ENCODE data around the gene NGRN. TPM values are rescaled to one million over a fixed set of nuclear protein-coding genes. Genes with fewer than 3 reads are reported as not detected.
"Not testable (repeated sequence)": the region's sequence is repeated elsewhere in the genome, so short reads cannot be mapped to it uniquely, and the experiment has no call there.

NGRN gene
- total RNA-seq, 6 experiments from 2014 or later: 24.0 to 29.5 (median 26.4) TPM

GRCh38 chr15:90297021-90297420, 31.5 kb downstream of the NGRN start:
- Histone ChIP-seq H3K9me3 (no peaks in the 10 kb centered on the region), H3K27me3 (no peaks in the 10 kb centered on the region), H3K4me3 (no peak overlapping the region), H3K4me1 (peaks cover 0 to 3% (median 0%) of the 10 kb centered on the region in 4 donors), H3K27ac (no peak overlapping the region), H3K36me3 (no peaks in the 10 kb centered on the region)
- TF ChIP-seq POLR2A (IDR thresholded peaks at IDR 0.05): no peak
- no peak for TF ChIP-seq CTCF (IDR thresholded peaks at IDR 0.05)
- DNase-seq (no peak), ATAC-seq (no peak)
- intact Hi-C loops (cut with DNase I): no loop called here
- WGBS (ENCODE audit: insufficient coverage, low coverage, low lambda C conversion rate, missing lambda C conversion rate): 51% methylated on average over 4 of the region's 4 CpGs

DNA sequence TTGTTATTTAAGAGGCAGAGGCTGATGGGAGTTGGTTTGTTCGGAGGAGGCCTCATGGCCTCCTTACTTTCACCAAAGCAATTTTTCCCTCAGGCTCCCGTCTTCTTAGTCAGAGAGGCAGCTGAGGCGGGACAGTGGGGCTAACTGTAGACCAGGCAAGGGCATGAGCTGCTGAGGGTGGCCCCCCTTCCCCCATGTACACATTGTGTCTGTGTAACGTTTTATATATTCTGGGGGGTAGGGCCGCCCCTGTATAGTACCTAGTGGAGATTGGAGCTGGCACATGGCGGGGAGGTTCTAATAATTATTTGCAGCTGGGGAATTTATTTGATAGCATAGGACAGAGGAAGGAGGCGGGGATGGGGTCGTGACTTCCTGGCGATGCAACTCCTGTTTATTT, 35.1 kb downstream of the NGRN start:
- WGBS (ENCODE audit: insufficient coverage, low coverage, low lambda C conversion rate, missing lambda C conversion rate): 68% methylated on average over 9 of the region's 9 CpGs
- intact Hi-C loops (cut with DNase I): no loop called here
- no peaks in the 10 kb centered on the region for H3K36me3 ChIP-seq
- no peak for ATAC-seq
- H3K4me1 ChIP-seq: no peaks in the 10 kb centered on the region
- H3K9me3 ChIP-seq: no peaks in the 10 kb centered on the region
- H3K4me3 ChIP-seq: no peak overlapping the region
- no peaks in the 10 kb centered on the region for H3K27me3 ChIP-seq
- no peak for DNase-seq
- no peak overlapping the region for H3K27ac ChIP-seq
- TF ChIP-seq POLR2A (IDR thresholded peaks at IDR 0.05): no peak
- no peak for TF ChIP-seq CTCF (IDR thresholded peaks at IDR 0.05)

- 36% methylated on average over 11 of the region's 21 CpGs for WGBS (ENCODE audit: insufficient coverage, low coverage, low lambda C conversion rate, missing lambda C conversion rate)
- DNase-seq (peak; percentile 53 to 65 (median 63)), ATAC-seq (peak; percentile 38 to 58 (median 54))
- Histone ChIP-seq H3K36me3 (no peaks in the 10 kb centered on the region), H3K4me3 (no peak overlapping the region), H3K9me3 (no peaks in the 10 kb centered on the region), H3K4me1 (no peaks in the 10 kb centered on the region), H3K27me3 (no peaks in the 10 kb centered on the region), H3K27ac (no peak overlapping the region)
- TF ChIP-seq CTCF (IDR thresholded peaks at IDR 0.05): peak; percentile 48 to 75 (median 69)
- no peak for TF ChIP-seq POLR2A (IDR thresholded peaks at IDR 0.05)
- intact Hi-C loops (cut with DNase I): no loop called here
These were observed 35.7 kb downstream of the NGRN start for GRCh38 chr15:90300988-90301706.

DNA sequence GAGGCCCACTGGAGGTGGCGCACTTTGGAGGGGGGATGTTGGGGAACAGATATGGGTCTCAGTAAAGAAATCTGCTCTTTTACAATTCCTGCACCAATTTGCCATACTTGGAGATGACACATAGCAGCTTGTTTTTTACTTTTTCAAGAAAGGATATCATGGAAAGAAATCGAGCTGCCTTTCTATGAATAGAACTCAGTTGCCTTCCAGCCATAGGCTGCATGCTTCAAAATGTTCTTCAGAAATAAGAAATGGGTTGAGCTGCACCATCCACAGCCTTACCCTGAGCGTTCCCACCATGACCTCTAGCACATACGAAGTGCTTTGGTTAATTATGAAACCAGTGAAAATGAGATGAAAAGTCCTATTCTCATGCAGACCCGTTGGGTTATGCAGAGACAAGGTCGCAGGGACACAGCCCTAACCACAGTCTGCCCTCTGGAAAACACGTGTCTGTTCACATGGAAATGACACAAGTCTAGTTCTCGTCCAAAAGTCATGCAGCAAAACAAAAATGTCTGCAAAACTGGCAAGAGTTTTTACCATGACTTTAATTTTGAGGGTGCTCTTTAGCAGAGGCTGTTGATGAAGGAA, 36.3 kb downstream of the NGRN start:
- Histone ChIP-seq H3K4me3 (no peak overlapping the region), H3K36me3 (no peaks in the 10 kb centered on the region), H3K9me3 (no peaks in the 10 kb centered on the region), H3K4me1 (no peaks in the 10 kb centered on the region), H3K27me3 (no peaks in the 10 kb centered on the region), H3K27ac (no peak overlapping the region)
- no peak for ATAC-seq
- TF ChIP-seq CTCF (IDR thresholded peaks at IDR 0.05): no peak
- no peak for TF ChIP-seq POLR2A (IDR thresholded peaks at IDR 0.05)
- DNase-seq: no peak
- 60% methylated on average over 8 of the region's 8 CpGs for WGBS (ENCODE audit: insufficient coverage, low coverage, low lambda C conversion rate, missing lambda C conversion rate)
- intact Hi-C loops (cut with DNase I): no loop called here

DNA sequence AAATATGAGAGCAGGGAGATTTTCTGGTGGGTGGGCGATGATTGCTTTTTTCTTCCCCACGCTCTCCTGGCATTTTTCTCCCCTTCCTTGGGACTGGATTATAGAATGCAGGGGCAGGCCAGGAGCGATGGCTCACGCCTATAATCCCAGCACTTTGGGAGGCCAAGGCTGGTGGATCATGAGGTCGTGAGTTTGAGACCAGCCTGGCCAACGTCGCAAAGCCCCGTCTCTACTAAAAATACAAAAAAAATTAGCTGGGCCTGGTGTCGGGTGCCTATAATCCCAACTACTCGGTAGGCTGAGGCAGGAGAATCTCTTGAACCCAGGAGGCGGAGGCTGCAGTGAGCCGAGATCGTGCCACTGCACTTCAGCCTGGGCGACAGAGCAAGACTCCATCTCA, 39.9 kb downstream of the NGRN start:
- H3K4me3 ChIP-seq; H3K36me3 ChIP-seq; H3K9me3 ChIP-seq; H3K4me1 ChIP-seq; H3K27me3 ChIP-seq; H3K27ac ChIP-seq; intact Hi-C loops (cut with DNase I); ATAC-seq; DNase-seq: not testable (repeated sequence)
- WGBS (ENCODE audit: insufficient coverage, low coverage, low lambda C conversion rate, missing lambda C conversion rate): 92% methylated on average over 6 of the region's 14 CpGs

All from right lobe of liver (tissue), 6 donors.